Neural cell (in vitro differentiated cells): Measurements from ENCODE around the gene DTX1. TPM values are rescaled to one million over a fixed set of nuclear protein-coding genes. Genes with fewer than 3 reads are reported as not detected.

Experiments used
- H2AFZ ChIP-seq: fragments of 200-600, 300-800 bp; sonication (generic), shearing (Covaris generic); 2 replicates; pipeline ENCODE4 v1.6.0; 2014; ENCODE audit warnings: low read depth, mild to moderate bottlenecking, antibody characterized with exemption, low read length, moderate library complexity
- H3F3A ChIP-seq: fragments of 200-600 bp; shearing (Covaris generic); 2 replicates; pipeline ENCODE4 v1.6.1; 2016; ENCODE audit warnings: mild to moderate bottlenecking, moderate library complexity, mixed read lengths, antibody characterized with exemption, low read length; ENCODE audit not compliant: insufficient read depth, poor library complexity, severe bottlenecking
- H3K27ac ChIP-seq: fragments of 200-600, 300-800 bp; sonication (generic), shearing (Covaris generic); 2 replicates; pipeline ENCODE4 v1.5.1; 2014; ENCODE audit warnings: mild to moderate bottlenecking, low read length, moderate library complexity
- H3K27me3 ChIP-seq: fragments of 300-800, 200-600 bp; sonication (generic), shearing (Covaris generic); 2 replicates; pipeline ENCODE4 v1.6.0; 2014; ENCODE audit warnings: mild to moderate bottlenecking, low read depth, low read length, moderate library complexity; ENCODE audit not compliant: insufficient read depth
- H3K36me3 ChIP-seq: fragments of 300-800, 200-600 bp; sonication (generic), shearing (Covaris generic); 2 replicates; pipeline ENCODE4 v1.5.1; 2014; ENCODE audit warnings: mild to moderate bottlenecking, antibody characterized with exemption, low read length, moderate library complexity; ENCODE audit not compliant: insufficient read depth
- H3K4me2 ChIP-seq: fragments of 300-800, 200-600 bp; sonication (generic), shearing (Covaris generic); 2 replicates; pipeline ENCODE4 v1.6.0; 2014; ENCODE audit warnings: mild to moderate bottlenecking, low read length
- H3K4me3 ChIP-seq: fragments of 300-800, 200-600 bp; sonication (generic), shearing (Covaris generic); 2 replicates; pipeline ENCODE4 v1.5.1; 2014; ENCODE audit warnings: mild to moderate bottlenecking, low read length, moderate library complexity
- H3K79me2 ChIP-seq: fragments of 200-600 bp; shearing (Covaris generic); replicated peaks from 2 replicates; pipeline ENCODE4 v1.6.0; 2014; ENCODE audit warnings: mild to moderate bottlenecking, low read length, moderate library complexity; ENCODE audit not compliant: insufficient read depth
- H3K9ac ChIP-seq: fragments of 300-800, 200-600 bp; sonication (generic), shearing (Covaris generic); 2 replicates; pipeline ENCODE4 v1.6.1; 2016; ENCODE audit warnings: mild to moderate bottlenecking, low read length, mixed read lengths
- H3K9me2 ChIP-seq: fragments of 200-600 bp; shearing (Covaris generic); 2 replicates; pipeline ENCODE4 v1.6.1; 2016; ENCODE audit warnings: mild to moderate bottlenecking, low read length, mixed read lengths; ENCODE audit not compliant: insufficient read depth
- H3K9me3 ChIP-seq: fragments of 200-600, 300-800 bp; sonication (generic), shearing (Covaris generic); 2 replicates; pipeline ENCODE4 v1.6.1; 2016; ENCODE audit warnings: mild to moderate bottlenecking, mixed run types, low read length, moderate library complexity, mixed read lengths
- H4K20me1 ChIP-seq: fragments of 200-600 bp; shearing (Covaris generic); 2 replicates; pipeline ENCODE4 v1.6.1; 2016; ENCODE audit warnings: mild to moderate bottlenecking, mixed run types; ENCODE audit not compliant: insufficient read depth
- EP300 ChIP-seq: fragments of 450-650 bp; conservative IDR thresholded peaks from 2 replicates; pipeline ENCODE4 v1.6.1; 2014; ENCODE audit warnings: antibody characterized with exemption, mild to moderate bottlenecking, moderate library complexity; ENCODE audit not compliant: poor library complexity, severe bottlenecking
- EZH2 ChIP-seq: fragments of 200-600, 300-800 bp; shearing (Covaris generic), sonication (generic); IDR thresholded peaks from 2 replicates; pipeline ENCODE4 v1.6.1; 2014; ENCODE audit warnings: antibody characterized with exemption, low read length, borderline replicate concordance, mild to moderate bottlenecking; ENCODE audit not compliant: insufficient read depth, poor library complexity, severe bottlenecking
- MXI1 ChIP-seq: fragments of 450-650 bp; conservative IDR thresholded peaks from 2 replicates; pipeline ENCODE4 v1.6.1; 2014; ENCODE audit warnings: antibody characterized with exemption, mild to moderate bottlenecking; ENCODE audit not compliant: poor library complexity, severe bottlenecking
- POLR2AphosphoS5 ChIP-seq: IDR thresholded peaks from 2 replicates; pipeline ENCODE4 v1.6.1; 2012
- RAD21 ChIP-seq: fragments of 450-650 bp; conservative IDR thresholded peaks from 2 replicates; pipeline ENCODE4 v1.6.1; 2014; ENCODE audit warnings: antibody characterized with exemption, mild to moderate bottlenecking, moderate library complexity
- SMC3 ChIP-seq: fragments of 450-650 bp; conservative IDR thresholded peaks from 2 replicates; pipeline ENCODE4 v1.6.1; 2014; ENCODE audit warnings: antibody characterized with exemption, mild to moderate bottlenecking, moderate library complexity; ENCODE audit not compliant: poor library complexity
- TAF1 ChIP-seq: IDR thresholded peaks from 2 replicates; pipeline ENCODE4 v1.6.1; 2012; ENCODE audit warnings: low read depth
- polyA plus RNA-seq: library from polyadenylated mRNA; depleted of rRNA; stranded (reverse); fragments of >200 nt; gene quantifications from 2 replicates; pipeline ENCODE4 v1.2.3, GENCODE V29; 2014
- TF ChIP-seq, protein P1 (sequence below): fragments of 450-650 bp; IDR thresholded peaks from 2 replicates; pipeline ENCODE4 v1.5.1; 2014; ENCODE audit warnings: antibody characterized with exemption, mild to moderate bottlenecking, moderate library complexity; ENCODE audit not compliant: poor library complexity, severe bottlenecking
- TF ChIP-seq, protein P2 (sequence below): IDR thresholded peaks from 2 replicates; pipeline ENCODE4 v1.6.1; 2012; ENCODE audit warnings: borderline replicate concordance

DTX1 gene
- polyA plus RNA-seq, 1 donor from 2014 or later = 30.7 TPM

DNA sequence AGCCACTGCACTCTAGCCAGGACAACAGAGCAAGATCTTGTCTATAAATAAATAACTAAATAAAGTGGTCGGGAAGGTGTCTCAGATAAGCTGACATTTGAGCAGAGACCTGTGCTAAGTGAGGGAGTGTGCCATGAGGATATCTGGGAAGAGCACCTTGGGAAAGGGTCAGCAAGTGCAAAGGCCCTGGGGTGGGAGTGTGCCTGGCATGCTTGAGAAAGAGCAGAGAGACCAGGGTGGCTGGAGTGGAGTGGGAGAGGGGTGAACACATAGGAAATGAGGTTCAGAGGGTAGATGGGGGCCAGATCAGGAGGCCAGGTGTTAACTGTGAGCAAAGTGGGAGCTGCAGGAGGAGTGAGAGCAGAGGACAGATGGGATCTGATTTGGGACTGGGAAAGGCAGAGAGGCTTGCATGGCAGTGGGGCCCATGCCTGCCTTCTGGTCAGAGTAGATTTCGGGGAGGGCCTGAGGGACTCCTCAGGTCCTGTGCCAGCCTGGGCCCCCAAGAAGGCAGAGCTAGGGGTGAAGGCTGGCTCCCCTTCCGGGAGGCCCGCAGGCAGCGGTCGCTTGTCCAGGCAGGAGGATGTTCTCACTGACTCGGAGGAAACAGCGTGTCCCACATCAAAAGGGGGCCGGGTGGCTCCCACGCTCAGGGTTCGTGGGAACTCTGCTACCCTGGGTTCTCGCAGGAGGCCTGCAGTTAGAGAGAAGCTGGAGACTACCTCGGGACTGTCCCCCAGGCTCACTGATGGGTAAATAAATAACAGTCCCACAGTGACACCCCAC is 32.6 kb downstream of the DTX1 start:
- H3K9ac ChIP-seq = no peak overlapping the region
- no peaks in the 10 kb centered on the region for H3K9me2 ChIP-seq
- no peak overlapping the region for H3K27ac ChIP-seq
- no peaks in the 10 kb centered on the region for H3K27me3 ChIP-seq
- H3K79me2 ChIP-seq = no peaks in the 10 kb centered on the region
- no peak overlapping the region for H3K4me3 ChIP-seq
- no peak overlapping the region for H2AFZ ChIP-seq
- H4K20me1 ChIP-seq = no peaks in the 10 kb centered on the region
- H3K9me3 ChIP-seq = no peaks in the 10 kb centered on the region
- no peaks in the 10 kb centered on the region for H3K36me3 ChIP-seq
- TF ChIP-seq MXI1 (no peak), TAF1 (no peak), EP300 (no peak), SMC3 (no peak), RAD21 (no peak), EZH2 (no peak), POLR2AphosphoS5 (no peak)
- TF ChIP-seq, protein P1, sequence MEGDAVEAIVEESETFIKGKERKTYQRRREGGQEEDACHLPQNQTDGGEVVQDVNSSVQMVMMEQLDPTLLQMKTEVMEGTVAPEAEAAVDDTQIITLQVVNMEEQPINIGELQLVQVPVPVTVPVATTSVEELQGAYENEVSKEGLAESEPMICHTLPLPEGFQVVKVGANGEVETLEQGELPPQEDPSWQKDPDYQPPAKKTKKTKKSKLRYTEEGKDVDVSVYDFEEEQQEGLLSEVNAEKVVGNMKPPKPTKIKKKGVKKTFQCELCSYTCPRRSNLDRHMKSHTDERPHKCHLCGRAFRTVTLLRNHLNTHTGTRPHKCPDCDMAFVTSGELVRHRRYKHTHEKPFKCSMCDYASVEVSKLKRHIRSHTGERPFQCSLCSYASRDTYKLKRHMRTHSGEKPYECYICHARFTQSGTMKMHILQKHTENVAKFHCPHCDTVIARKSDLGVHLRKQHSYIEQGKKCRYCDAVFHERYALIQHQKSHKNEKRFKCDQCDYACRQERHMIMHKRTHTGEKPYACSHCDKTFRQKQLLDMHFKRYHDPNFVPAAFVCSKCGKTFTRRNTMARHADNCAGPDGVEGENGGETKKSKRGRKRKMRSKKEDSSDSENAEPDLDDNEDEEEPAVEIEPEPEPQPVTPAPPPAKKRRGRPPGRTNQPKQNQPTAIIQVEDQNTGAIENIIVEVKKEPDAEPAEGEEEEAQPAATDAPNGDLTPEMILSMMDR = no peak
- H3F3A ChIP-seq = no peaks in the 10 kb centered on the region
- no peak overlapping the region for H3K4me2 ChIP-seq

DNA sequence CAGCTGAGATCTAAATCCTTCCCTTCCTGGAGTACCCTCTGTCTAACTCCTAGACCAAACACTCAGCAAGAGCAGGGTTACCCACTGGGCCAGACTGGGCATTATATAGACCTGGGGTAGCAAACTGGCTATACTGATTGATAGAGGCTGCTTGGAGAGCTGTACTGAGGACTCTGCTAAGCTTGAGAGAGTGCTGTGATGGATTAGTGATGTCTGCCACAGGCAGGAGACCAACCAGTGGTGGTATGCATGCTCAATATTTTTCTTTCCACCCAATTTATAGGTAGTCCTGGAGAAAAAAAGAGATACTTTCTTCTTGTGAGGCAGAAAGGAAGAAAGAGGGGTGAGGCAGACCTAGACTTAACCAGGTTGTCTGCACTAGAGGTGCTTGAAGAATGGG is 33.3 kb downstream of the DTX1 start:
- no peaks in the 10 kb centered on the region for H3K27me3 ChIP-seq
- TF ChIP-seq MXI1 = no peak
- H2AFZ ChIP-seq = no peak overlapping the region
- H3K4me2 ChIP-seq = no peak overlapping the region
- no peaks in the 10 kb centered on the region for H3K9me2 ChIP-seq
- H3F3A ChIP-seq = no peaks in the 10 kb centered on the region
- no peaks in the 10 kb centered on the region for H4K20me1 ChIP-seq
- H3K36me3 ChIP-seq = no peaks in the 10 kb centered on the region
- no peaks in the 10 kb centered on the region for H3K9me3 ChIP-seq
- H3K9ac ChIP-seq = no peak overlapping the region
- H3K27ac ChIP-seq = no peak overlapping the region
- no peaks in the 10 kb centered on the region for H3K79me2 ChIP-seq
- no peak overlapping the region for H3K4me3 ChIP-seq

DNA sequence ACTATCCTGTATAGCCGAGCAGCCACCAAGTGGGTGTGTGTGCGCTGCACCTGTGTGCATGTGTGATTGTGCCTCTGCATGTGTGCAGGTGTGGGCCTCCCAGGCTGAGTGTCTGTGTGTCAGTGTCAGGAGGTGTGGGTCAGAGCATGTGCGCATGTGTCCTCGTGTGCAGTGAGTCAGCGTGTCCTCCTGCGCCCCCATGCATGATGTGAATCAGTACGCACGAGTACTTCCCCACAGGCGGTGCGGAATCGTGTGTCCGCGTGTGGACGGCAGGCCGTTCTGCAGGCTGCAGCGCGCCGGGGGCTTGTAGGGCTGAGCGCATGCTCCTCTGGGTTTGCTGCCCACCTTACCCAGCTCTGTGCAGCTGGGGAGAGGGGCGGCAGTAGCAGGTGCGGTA is 34.2 kb downstream of the DTX1 start:
- Histone ChIP-seq H3K9ac (no peak overlapping the region), H3F3A (no peaks in the 10 kb centered on the region), H3K4me2 (no peak overlapping the region), H3K4me3 (no peak overlapping the region), H2AFZ (no peak overlapping the region), H4K20me1 (no peaks in the 10 kb centered on the region), H3K9me2 (no peaks in the 10 kb centered on the region), H3K36me3 (peaks cover 6% of the 10 kb centered on the region), H3K79me2 (no peaks in the 10 kb centered on the region), H3K27ac (no peak overlapping the region), H3K9me3 (no peaks in the 10 kb centered on the region), H3K27me3 (no peaks in the 10 kb centered on the region)
- TF ChIP-seq MXI1 (no peak), POLR2AphosphoS5 (no peak), RAD21 (no peak), TAF1 (no peak), EZH2 (no peak), SMC3 (no peak), EP300 (no peak)
- TF ChIP-seq, protein P2, sequence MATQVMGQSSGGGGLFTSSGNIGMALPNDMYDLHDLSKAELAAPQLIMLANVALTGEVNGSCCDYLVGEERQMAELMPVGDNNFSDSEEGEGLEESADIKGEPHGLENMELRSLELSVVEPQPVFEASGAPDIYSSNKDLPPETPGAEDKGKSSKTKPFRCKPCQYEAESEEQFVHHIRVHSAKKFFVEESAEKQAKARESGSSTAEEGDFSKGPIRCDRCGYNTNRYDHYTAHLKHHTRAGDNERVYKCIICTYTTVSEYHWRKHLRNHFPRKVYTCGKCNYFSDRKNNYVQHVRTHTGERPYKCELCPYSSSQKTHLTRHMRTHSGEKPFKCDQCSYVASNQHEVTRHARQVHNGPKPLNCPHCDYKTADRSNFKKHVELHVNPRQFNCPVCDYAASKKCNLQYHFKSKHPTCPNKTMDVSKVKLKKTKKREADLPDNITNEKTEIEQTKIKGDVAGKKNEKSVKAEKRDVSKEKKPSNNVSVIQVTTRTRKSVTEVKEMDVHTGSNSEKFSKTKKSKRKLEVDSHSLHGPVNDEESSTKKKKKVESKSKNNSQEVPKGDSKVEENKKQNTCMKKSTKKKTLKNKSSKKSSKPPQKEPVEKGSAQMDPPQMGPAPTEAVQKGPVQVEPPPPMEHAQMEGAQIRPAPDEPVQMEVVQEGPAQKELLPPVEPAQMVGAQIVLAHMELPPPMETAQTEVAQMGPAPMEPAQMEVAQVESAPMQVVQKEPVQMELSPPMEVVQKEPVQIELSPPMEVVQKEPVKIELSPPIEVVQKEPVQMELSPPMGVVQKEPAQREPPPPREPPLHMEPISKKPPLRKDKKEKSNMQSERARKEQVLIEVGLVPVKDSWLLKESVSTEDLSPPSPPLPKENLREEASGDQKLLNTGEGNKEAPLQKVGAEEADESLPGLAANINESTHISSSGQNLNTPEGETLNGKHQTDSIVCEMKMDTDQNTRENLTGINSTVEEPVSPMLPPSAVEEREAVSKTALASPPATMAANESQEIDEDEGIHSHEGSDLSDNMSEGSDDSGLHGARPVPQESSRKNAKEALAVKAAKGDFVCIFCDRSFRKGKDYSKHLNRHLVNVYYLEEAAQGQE = no peak
- TF ChIP-seq, protein P1 = no peak
